Mammary epithelial cell (primary cell): ENCODE measurements around the gene PRM3.

ENCODE experiments used
- CTCF ChIP-seq, 2 donors: IDR thresholded peaks in 1 of 2; conservative IDR thresholded peaks in 1 of 2; 2 replicates each; pipeline ENCODE4 v1.5.1; 2011 to 2012; ENCODE audit warnings: inconsistent platforms in 2 of 2, low read length in 2 of 2, mild to moderate bottlenecking in 2 of 2, control low read depth in 1 of 2, low read depth in 1 of 2; ENCODE audit not compliant: insufficient read depth in 1 of 2; ENCODE audit errors: extremely low read depth in 1 of 2
- EZH2 ChIP-seq: IDR thresholded peaks from 2 replicates; pipeline ENCODE4 v1.6.1; 2012; ENCODE audit warnings: low read length, inconsistent platforms, borderline replicate concordance

GRCh38 chr16:11257131-11257938 is 16.1 kb downstream of the PRM3 start:
- TF ChIP-seq EZH2 (no peak), CTCF (conservative IDR thresholded peaks at IDR 0.05 in 1 of 2, IDR thresholded peaks at IDR 0.05 in 1 of 2; ENCODE audit: extremely low read depth in 1 of 2, insufficient read depth in 1 of 2, low read depth in 1 of 2, low read length in 2 of 2) (peak; percentile 83 to 90)
